Calu3 (cell line): ENCODE results near the gene JARID2. TPM values are rescaled to one million over a fixed set of nuclear protein-coding genes. Genes with fewer than 3 reads are reported as not detected.
A peak's percentile ranks its signal among the peaks of the same experiment; 100 is the strongest.

Experiments used
- BruUV-seq: library from RNA; stranded (reverse); fragments of 400-500 nt; replicated peaks from 2 replicates; lab custom pipeline; 2021; lab: Mats Ljungman, UMichigan
- CTCF ChIA-PET: fragments of 300-600 bp; sonication (Branson Sonifier 250); formaldehyde crosslinking; loops from one replicate; lab custom pipeline; 2022; ENCODE audit warnings: antibody characterized with exemption; lab: Charles Lee
- DNase-seq: peaks from one replicate; pipeline ENCODE4 v3.0.0; 2022
- H3K27ac Mint-ChIP-seq: one replicate; pipeline ENCODE4 v1.8.0; 2022; ENCODE audit warnings: mixed read lengths; ENCODE audit not compliant: unreplicated experiment
- H3K27me3 Mint-ChIP-seq: one replicate; pipeline ENCODE4 v1.8.0; 2022; ENCODE audit warnings: mixed read lengths; ENCODE audit not compliant: unreplicated experiment
- H3K36me3 Mint-ChIP-seq: one replicate; pipeline ENCODE4 v1.8.0; 2022; ENCODE audit warnings: mild to moderate bottlenecking, moderate library complexity, mixed read lengths; ENCODE audit not compliant: insufficient read depth, unreplicated experiment
- H3K4me1 Mint-ChIP-seq: one replicate; pipeline ENCODE4 v1.8.0; 2022; ENCODE audit warnings: mild to moderate bottlenecking, low read depth, mixed read lengths; ENCODE audit not compliant: unreplicated experiment
- H3K4me3 Mint-ChIP-seq: one replicate; pipeline ENCODE4 v1.8.0; 2022; ENCODE audit warnings: mild to moderate bottlenecking, low read depth, moderate library complexity, mixed read lengths; ENCODE audit not compliant: unreplicated experiment
- H3K9me3 Mint-ChIP-seq: one replicate; pipeline ENCODE4 v1.8.0; 2022; ENCODE audit warnings: low read depth, mixed read lengths; ENCODE audit not compliant: unreplicated experiment
- CTCF ChIP-seq: fragments of 200-600 bp; IDR thresholded peaks from one replicate; pipeline ENCODE4 v1.8.0; 2022; ENCODE audit warnings: antibody characterized with exemption; ENCODE audit not compliant: unreplicated experiment
- intact Hi-C: fragments of 100-400 bp; cut with micrococcal nuclease; formaldehyde crosslinking; loops from one replicate; pipeline ENCODE4 v1.10.0; 2022; ENCODE audit not compliant: unreplicated experiment
- total RNA-seq: library from RNA; stranded (reverse); gene quantifications from 2 replicates; pipeline ENCODE4 v1.2.3, GENCODE V29; 2022

Gene JARID2
- total RNA-seq, 1 experiment from 2014 or later: 9.4 TPM

GRCh38 chr6:15239616-15240364, 6.1 kb upstream of the JARID2 start:
- Mint-ChIP-seq H3K27me3 (no peaks in the 10 kb centered on the region), H3K9me3 (no peaks in the 10 kb centered on the region), H3K36me3 (no peaks in the 10 kb centered on the region), H3K4me1 (no peaks in the 10 kb centered on the region), H3K27ac (no peak overlapping the region), H3K4me3 (no peak overlapping the region)
- DNase-seq: no peak
- intact Hi-C loops: loop anchor here (10.0 kb wide), 2 partner anchors 125 to 355 kb away; no protein-coding TSS in a partner anchor
- no TSS peak for BruUV-seq
- no peak for TF ChIP-seq CTCF
- CTCF ChIA-PET: no interaction called here

GRCh38 chr6:15242503-15242902, 3.4 kb upstream of the JARID2 start:
- no peak for TF ChIP-seq CTCF
- Mint-ChIP-seq H3K4me1 (no peaks in the 10 kb centered on the region), H3K27ac (no peak overlapping the region), H3K27me3 (no peaks in the 10 kb centered on the region), H3K36me3 (peaks cover 24% of the 10 kb centered on the region), H3K4me3 (no peak overlapping the region), H3K9me3 (no peaks in the 10 kb centered on the region)
- no TSS peak for BruUV-seq
- CTCF ChIA-PET: interaction anchor here (0.7 kb wide), 1 partner anchor 529 kb away, joined by 3 read pairs; no protein-coding TSS in a partner anchor
- no peak for DNase-seq
- intact Hi-C loops: loop anchor here (10.0 kb wide), 2 partner anchors 122 to 358 kb away; no protein-coding TSS in a partner anchor

- CTCF ChIA-PET: no interaction called here
- TF ChIP-seq CTCF: no peak
- H3K36me3 Mint-ChIP-seq: peaks cover 30% of the 10 kb centered on the region
- intact Hi-C loops: loop anchor here (10.0 kb wide), 2 partner anchors 122 to 358 kb away; no protein-coding TSS in a partner anchor
- H3K4me3 Mint-ChIP-seq: no peak overlapping the region
- H3K27me3 Mint-ChIP-seq: no peaks in the 10 kb centered on the region
- BruUV-seq: no TSS peak
- DNase-seq: no peak
- H3K4me1 Mint-ChIP-seq: no peaks in the 10 kb centered on the region
- H3K27ac Mint-ChIP-seq: no peak overlapping the region
- H3K9me3 Mint-ChIP-seq: no peaks in the 10 kb centered on the region
Measured at GRCh38 chr6:15242937-15243614, 2.8 kb upstream of the JARID2 start.

- DNase-seq: no peak
- TSS peak; percentile 29 for BruUV-seq
- CTCF ChIA-PET: no interaction called here
- Mint-ChIP-seq H3K9me3 (no peaks in the 10 kb centered on the region), H3K36me3 (peaks cover 37% of the 10 kb centered on the region), H3K4me1 (no peaks in the 10 kb centered on the region), H3K4me3 (peak overlapping the region; percentile 74), H3K27me3 (no peaks in the 10 kb centered on the region), H3K27ac (no peak overlapping the region)
- intact Hi-C loops: loop anchor here (10.0 kb wide), 2 partner anchors 121 to 359 kb away; no protein-coding TSS in a partner anchor
- TF ChIP-seq CTCF: no peak
Measured at GRCh38 chr6:15243910-15244619, 1.8 kb upstream of the JARID2 start.
